PC-3 (cell line): ENCODE data around the gene ENOSF1. TPM values are rescaled to one million over a fixed set of nuclear protein-coding genes. Genes with fewer than 3 reads are reported as not detected.

ENCODE experiments used
- ATAC-seq: fragments of 200-7000 bp; cut with Tn5 transposase; 2 replicates; pipeline ENCODE4 v1.9.1; 2020; ENCODE audit warnings: mild to moderate bottlenecking, moderate library complexity
- BruUV-seq: library from RNA; stranded (reverse); fragments of 400-500 nt; replicated peaks from 2 replicates; lab custom pipeline; 2021; lab: Mats Ljungman, UMichigan
- CTCF ChIA-PET: fragments of 300-600 bp; sonication (Branson Sonifier 250); formaldehyde crosslinking; loops from one replicate; lab custom pipeline; 2022; ENCODE audit warnings: antibody characterized with exemption; lab: Charles Lee
- POLR2A ChIA-PET: fragments of 300-600 bp; sonication (Branson Sonifier 250); formaldehyde crosslinking; loops from one replicate; lab custom pipeline; 2022; ENCODE audit warnings: antibody characterized with exemption; ENCODE audit not compliant: unreplicated experiment; lab: Charles Lee
- DNase-seq: peaks from one replicate; pipeline ENCODE4 v3.0.0-alpha.2; 2015
- H2AFZ ChIP-seq: fragments of 300-600 bp; sonication (generic); 2 replicates; pipeline ENCODE4 v1.6.0; 2016; ENCODE audit warnings: antibody characterized with exemption, low read length
- H3F3A ChIP-seq: fragments of 300-600 bp; sonication (generic); one replicate; pipeline ENCODE4 v1.6.0; 2017; ENCODE audit warnings: antibody characterized with exemption, low read length, control low read depth, mild to moderate bottlenecking; ENCODE audit not compliant: unreplicated experiment
- H3K27ac ChIP-seq: fragments of 300-600 bp; sonication (generic); 2 replicates; pipeline ENCODE4 v1.5.1; 2016; ENCODE audit warnings: mild to moderate bottlenecking, low read length
- H3K27me3 ChIP-seq: fragments of 300-600 bp; sonication (generic); 2 replicates; pipeline ENCODE4 v1.6.1; 2016; ENCODE audit warnings: low read length, mixed read lengths
- H3K36me3 ChIP-seq: fragments of 300-600 bp; sonication (generic); 2 replicates; pipeline ENCODE4 v1.6.1; 2016; ENCODE audit warnings: low read depth, mixed run types, low read length, mixed read lengths
- H3K4me1 ChIP-seq: fragments of 300-600 bp; sonication (generic); 2 replicates; pipeline ENCODE4 v1.5.1; 2016; ENCODE audit warnings: low read length; ENCODE audit not compliant: insufficient read depth
- H3K4me2 ChIP-seq: fragments of 300-600 bp; sonication (generic); 2 replicates; pipeline ENCODE4 v1.6.0; 2016; ENCODE audit warnings: low read length
- H3K4me3 ChIP-seq: fragments of 300-600 bp; sonication (generic); 2 replicates; pipeline ENCODE4 v1.5.1; 2016; ENCODE audit warnings: mild to moderate bottlenecking, low read length, mixed read lengths
- H3K79me2 ChIP-seq: fragments of 300-600 bp; sonication (generic); 2 replicates; pipeline ENCODE4 v1.6.1; 2017; ENCODE audit warnings: low read length, mixed read lengths
- H3K9ac ChIP-seq: fragments of 300-600 bp; sonication (generic); 2 replicates; pipeline ENCODE4 v1.6.0; 2016; ENCODE audit warnings: mild to moderate bottlenecking, low read length
- H3K9me2 ChIP-seq: fragments of 300-600 bp; sonication (generic); replicated peaks from 2 replicates; pipeline ENCODE4 v1.6.1; 2016; ENCODE audit warnings: mixed run types, low read length, mixed read lengths
- H3K9me3 ChIP-seq: fragments of 300-600 bp; sonication (generic); 2 replicates; pipeline ENCODE4 v1.6.1; 2016; ENCODE audit warnings: low read length, mixed read lengths
- H4K20me1 ChIP-seq: fragments of 300-600 bp; sonication (generic); 2 replicates; pipeline ENCODE4 v1.6.1; 2016; ENCODE audit warnings: low read length, mixed read lengths
- CTCF ChIP-seq: fragments of 300-600 bp; sonication (generic); conservative IDR thresholded peaks from 2 replicates; pipeline ENCODE4 v1.5.1; 2017; ENCODE audit warnings: antibody characterized with exemption, low read depth, mild to moderate bottlenecking, low read length
- EZH2 ChIP-seq: fragments of 300-600 bp; sonication (generic); IDR thresholded peaks from one replicate; pipeline ENCODE4 v1.6.1; 2017; ENCODE audit warnings: antibody characterized with exemption, mild to moderate bottlenecking, low read length; ENCODE audit not compliant: unreplicated experiment
- EZH2phosphoT487 ChIP-seq: fragments of 300-600 bp; sonication (generic); IDR thresholded peaks from 2 replicates; pipeline ENCODE4 v1.6.1; 2018; ENCODE audit warnings: mild to moderate bottlenecking, antibody characterized with exemption, low read length, borderline replicate concordance
- intact Hi-C: fragments of 100-400 bp; cut with micrococcal nuclease; formaldehyde crosslinking; loops from 2 replicates; pipeline ENCODE4 v1.9.0; 2023
- total RNA-seq: library from RNA; depleted of rRNA; stranded (reverse); fragments of >200 nt; gene quantifications from 2 replicates; pipeline ENCODE4 v1.2.3, GENCODE V29; 2014

Gene ENOSF1
- total RNA-seq, 1 experiment from 2014 or later: 44.2 TPM

DNA sequence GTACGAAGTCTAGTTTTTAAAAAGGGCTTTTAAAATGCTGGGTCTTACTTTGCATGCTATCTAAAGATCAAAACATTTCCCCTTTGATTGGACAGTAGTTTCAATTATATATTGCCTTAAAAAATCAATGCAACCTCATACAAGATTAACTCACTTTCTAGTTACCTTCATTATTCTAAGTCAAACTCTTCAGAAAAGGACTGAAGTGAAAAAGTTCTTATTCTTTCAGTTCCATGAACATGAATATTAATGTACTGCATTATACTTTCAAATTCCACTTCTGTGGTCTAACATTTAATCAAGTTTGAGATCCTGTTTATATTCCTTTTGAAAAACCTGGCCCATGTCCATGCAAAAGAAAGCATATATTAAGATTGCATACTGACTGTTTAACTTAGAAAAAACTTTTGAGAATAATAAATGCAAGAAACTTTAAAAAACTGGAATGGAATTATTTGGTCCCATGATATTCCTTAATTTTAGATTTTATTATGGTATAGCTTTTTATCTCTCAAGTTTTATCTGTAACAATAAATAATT is 11.2 kb upstream of the ENOSF1 start:
- CTCF ChIA-PET: no interaction called here
- Histone ChIP-seq H3K4me1 (no peaks in the 10 kb centered on the region), H3K4me2 (no peak overlapping the region), H3K27ac (no peak overlapping the region), H2AFZ (no peak overlapping the region), H3F3A (no peaks in the 10 kb centered on the region), H3K79me2 (no peaks in the 10 kb centered on the region), H3K9ac (no peak overlapping the region), H4K20me1 (no peaks in the 10 kb centered on the region), H3K36me3 (peaks cover 7% of the 10 kb centered on the region; the same call in 1 of the 2 replicates), H3K9me2 (no peaks in the 10 kb centered on the region), H3K4me3 (no peak overlapping the region), H3K27me3 (no peaks in the 10 kb centered on the region), H3K9me3 (no peaks in the 10 kb centered on the region)
- POLR2A ChIA-PET: no interaction called here
- TF ChIP-seq CTCF (no peak), EZH2 (no peak), EZH2phosphoT487 (no peak)
- DNase-seq (no peak), ATAC-seq (no peak)
- BruUV-seq: TSS peak; percentile 33
- intact Hi-C loops: no loop called here

DNA sequence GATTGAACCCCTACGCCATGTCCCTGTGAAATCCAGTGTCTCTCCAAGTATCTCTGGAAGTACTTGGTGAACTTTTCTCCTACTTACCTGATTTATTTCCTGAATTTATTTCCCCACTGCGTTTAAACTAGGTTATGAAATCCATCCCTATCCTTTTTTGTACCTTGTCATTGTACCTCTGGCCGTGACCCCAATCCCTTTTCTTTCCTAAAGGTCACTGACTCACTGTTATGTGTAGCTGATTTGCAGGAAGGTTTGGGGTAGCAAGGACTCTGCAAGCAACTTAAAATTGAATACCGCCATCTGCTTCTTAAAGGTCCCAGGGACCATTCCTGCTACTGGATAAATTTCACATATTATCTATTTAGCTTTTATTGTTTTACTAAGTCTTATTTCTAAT is 4.6 kb upstream of the ENOSF1 start:
- Histone ChIP-seq H3K79me2 (peaks cover 1% of the 10 kb centered on the region), H3K4me1 (peaks cover 10% of the 10 kb centered on the region), H3K27me3 (no peaks in the 10 kb centered on the region), H3K9me2 (no peaks in the 10 kb centered on the region), H4K20me1 (no peaks in the 10 kb centered on the region), H3F3A (no peaks in the 10 kb centered on the region), H3K36me3 (no peaks in the 10 kb centered on the region), H2AFZ (no peak overlapping the region), H3K9ac (no peak overlapping the region), H3K27ac (no peak overlapping the region), H3K4me2 (no peak overlapping the region), H3K4me3 (no peak overlapping the region), H3K9me3 (no peaks in the 10 kb centered on the region)
- ATAC-seq (no peak), DNase-seq (no peak)
- no peak for TF ChIP-seq EZH2phosphoT487
- TF ChIP-seq CTCF: no peak
- TF ChIP-seq EZH2: no peak
- ChIA-PET POLR2A (interaction anchor here (0.6 kb wide), 1 partner anchor 59 kb away, joined by 3 read pairs; no protein-coding TSS in a partner anchor), CTCF (interaction anchor here (1.0 kb wide), 1 partner anchor 115 kb away, joined by 3 read pairs; no protein-coding TSS in a partner anchor)
- intact Hi-C loops: loop anchor here (5.0 kb wide), 1 partner anchor 95 kb away; no protein-coding TSS in a partner anchor
- no TSS peak for BruUV-seq

GRCh38 chr18:715626-716025 is 3.2 kb upstream of the ENOSF1 start:
- no peaks in the 10 kb centered on the region for H3K9me3 ChIP-seq
- peak overlapping the region; percentile 12; the same call in 1 of the 2 replicates for H3K4me2 ChIP-seq
- ChIA-PET CTCF (interaction anchor here (0.7 to 0.8 kb wide), 5 partner anchors 13 to 123 kb away, joined by 3 to 5 read pairs (median 3); no protein-coding TSS in a partner anchor), POLR2A (interaction anchor here (0.6 to 0.7 kb wide), 3 partner anchors 57 to 99 kb away, joined by 3 to 5 read pairs (median 3); no protein-coding TSS in a partner anchor)
- H3K27me3 ChIP-seq: no peaks in the 10 kb centered on the region
- DNase-seq (peak; percentile 71), ATAC-seq (peak; percentile 37)
- H3K4me3 ChIP-seq: no peak overlapping the region
- no peak overlapping the region for H3K9ac ChIP-seq
- peaks cover 13% of the 10 kb centered on the region for H3K4me1 ChIP-seq
- H2AFZ ChIP-seq: no peak overlapping the region
- no peaks in the 10 kb centered on the region for H3F3A ChIP-seq
- H3K9me2 ChIP-seq: no peaks in the 10 kb centered on the region
- TF ChIP-seq EZH2phosphoT487 (no peak), EZH2 (no peak), CTCF (no peak)
- peak overlapping the region; percentile 63 for H3K27ac ChIP-seq
- peaks cover 15% of the 10 kb centered on the region for H3K79me2 ChIP-seq
- BruUV-seq: no TSS peak
- no peaks in the 10 kb centered on the region for H4K20me1 ChIP-seq
- H3K36me3 ChIP-seq: no peaks in the 10 kb centered on the region
- intact Hi-C loops: loop anchor here (5.0 kb wide), 1 partner anchor 93 kb away; no protein-coding TSS in a partner anchor
